Type B pancreatic cell (in vitro differentiated cells): ENCODE results near the gene ST6GALNAC5. TPM values are rescaled to one million over a fixed set of nuclear protein-coding genes. Genes with fewer than 3 reads are reported as not detected.

Experiments used
- DNase-seq: peaks from one replicate; pipeline ENCODE4 v3.0.0; 2021; ENCODE audit warnings: mixed read lengths; ENCODE audit not compliant: unreplicated experiment; ENCODE audit errors: extremely low spot score
- H3K27ac Mint-ChIP-seq: 2 replicates; pipeline ENCODE4 v1.8.0; 2021; ENCODE audit warnings: mild to moderate bottlenecking, mixed read lengths
- H3K27me3 Mint-ChIP-seq: 2 replicates; pipeline ENCODE4 v1.8.0; 2021; ENCODE audit warnings: mixed read lengths
- H3K36me3 Mint-ChIP-seq: 2 replicates; pipeline ENCODE4 v1.8.0; 2021; ENCODE audit warnings: mixed read lengths
- H3K4me1 Mint-ChIP-seq: one replicate; pipeline ENCODE4 v1.8.0; 2021; ENCODE audit warnings: mixed read lengths; ENCODE audit not compliant: unreplicated experiment
- H3K4me3 Mint-ChIP-seq: 2 replicates; pipeline ENCODE4 v1.8.0; 2021; ENCODE audit warnings: mild to moderate bottlenecking, mixed read lengths
- H3K9me3 Mint-ChIP-seq: 2 replicates; pipeline ENCODE4 v1.8.0; 2021; ENCODE audit warnings: mixed read lengths
- CTCF ChIP-seq: fragments of 200-600 bp; sonication (generic); conservative IDR thresholded peaks from 2 replicates; pipeline ENCODE4 v1.5.0; 2021; ENCODE audit warnings: antibody characterized with exemption, mild to moderate bottlenecking
- total RNA-seq: library from RNA; stranded (reverse); gene quantifications from 2 replicates; pipeline ENCODE4 v1.2.1, GENCODE V29; 2021; ENCODE audit warnings: low replicate concordance

ST6GALNAC5 gene
- total RNA-seq, 1 donor from 2014 or later, result 36.6 TPM

GRCh38 chr1:77060000-77060399, 192.7 kb downstream of the ST6GALNAC5 start:
- Mint-ChIP-seq H3K27ac (no peak overlapping the region), H3K4me3 (no peak overlapping the region), H3K9me3 (peaks cover 3% of the 10 kb centered on the region), H3K4me1 (peaks cover 4% of the 10 kb centered on the region), H3K36me3 (peaks cover 8% of the 10 kb centered on the region), H3K27me3 (no peaks in the 10 kb centered on the region)
- no peak for TF ChIP-seq CTCF
- DNase-seq, result no peak

- Mint-ChIP-seq H3K9me3 (no peaks in the 10 kb centered on the region), H3K27ac (no peak overlapping the region), H3K4me3 (no peak overlapping the region), H3K27me3 (no peaks in the 10 kb centered on the region), H3K36me3 (peaks cover 5% of the 10 kb centered on the region), H3K4me1 (peaks cover 4% of the 10 kb centered on the region)
- no peak for DNase-seq
- no peak for TF ChIP-seq CTCF
These were observed 193.9 kb downstream of the ST6GALNAC5 start for GRCh38 chr1:77061162-77061561.

- no peak for TF ChIP-seq CTCF
- Mint-ChIP-seq H3K9me3 (no peaks in the 10 kb centered on the region), H3K4me3 (no peak overlapping the region), H3K36me3 (no peaks in the 10 kb centered on the region), H3K4me1 (peaks cover 4% of the 10 kb centered on the region), H3K27me3 (no peaks in the 10 kb centered on the region), H3K27ac (no peak overlapping the region)
- no peak for DNase-seq
These were observed 195.8 kb downstream of the ST6GALNAC5 start for GRCh38 chr1:77063118-77063517.

GRCh38 chr1:77064246-77064645, 197.0 kb downstream of the ST6GALNAC5 start:
- no peak for TF ChIP-seq CTCF
- peaks cover 4% of the 10 kb centered on the region for H3K4me1 Mint-ChIP-seq
- H3K36me3 Mint-ChIP-seq, result no peaks in the 10 kb centered on the region
- H3K27me3 Mint-ChIP-seq, result no peaks in the 10 kb centered on the region
- no peak overlapping the region for H3K4me3 Mint-ChIP-seq
- H3K9me3 Mint-ChIP-seq, result no peaks in the 10 kb centered on the region
- no peak overlapping the region for H3K27ac Mint-ChIP-seq
- DNase-seq, result no peak

- Mint-ChIP-seq H3K4me3 (no peak overlapping the region), H3K9me3 (no peaks in the 10 kb centered on the region), H3K27me3 (no peaks in the 10 kb centered on the region), H3K4me1 (no peaks in the 10 kb centered on the region), H3K27ac (no peak overlapping the region), H3K36me3 (no peaks in the 10 kb centered on the region)
- TF ChIP-seq CTCF, result no peak
- no peak for DNase-seq
These were observed 198.5 kb downstream of the ST6GALNAC5 start for GRCh38 chr1:77065693-77066342.
